ENCODE results near the gene GAS7. TPM values are rescaled to one million over a fixed set of nuclear protein-coding genes. Genes with fewer than 3 reads are reported as not detected.

The GAS7 gene
- total and polyA plus RNA-seq, 12 donors, result 3.6 to 54.9 (median 28.0) TPM

GRCh38 chr17:9905078-9905415, 293.4 kb downstream of the GAS7 start, which contains the start of gene RCVRN:
RCVRN (minus strand) TSS chr17:9905271; CDS start chr17:9905180, 91 bp downstream.
- peaks cover 0 to 5% of the 10 kb centered on the region in 2 donors for H3K4me1 ChIP-seq (replicated peaks in 1 of 2)
- no peaks in the 10 kb centered on the region for H3K36me3 ChIP-seq (replicated peaks in 1 of 2)
- intact Hi-C loops (cut with DNase I), result no loop called here
- DNase-seq, result no peak
- H3K27ac ChIP-seq, result no peak within 1 kb of the TSS
- H3K27me3 ChIP-seq, result no peaks in the 10 kb centered on the region
- WGBS, 4 donors, result 80 to 96% (median 90%) methylated on average over 2 to 11 of the region's 11 CpGs
- no peak within 1 kb of the TSS for H3K4me3 ChIP-seq
- TF ChIP-seq CTCF (IDR thresholded peaks at IDR 0.05) (no peak), POLR2A (IDR thresholded peaks at IDR 0.05) (no peak)
- no peaks in the 10 kb centered on the region for H3K9me3 ChIP-seq (replicated peaks in 1 of 3)

DNA sequence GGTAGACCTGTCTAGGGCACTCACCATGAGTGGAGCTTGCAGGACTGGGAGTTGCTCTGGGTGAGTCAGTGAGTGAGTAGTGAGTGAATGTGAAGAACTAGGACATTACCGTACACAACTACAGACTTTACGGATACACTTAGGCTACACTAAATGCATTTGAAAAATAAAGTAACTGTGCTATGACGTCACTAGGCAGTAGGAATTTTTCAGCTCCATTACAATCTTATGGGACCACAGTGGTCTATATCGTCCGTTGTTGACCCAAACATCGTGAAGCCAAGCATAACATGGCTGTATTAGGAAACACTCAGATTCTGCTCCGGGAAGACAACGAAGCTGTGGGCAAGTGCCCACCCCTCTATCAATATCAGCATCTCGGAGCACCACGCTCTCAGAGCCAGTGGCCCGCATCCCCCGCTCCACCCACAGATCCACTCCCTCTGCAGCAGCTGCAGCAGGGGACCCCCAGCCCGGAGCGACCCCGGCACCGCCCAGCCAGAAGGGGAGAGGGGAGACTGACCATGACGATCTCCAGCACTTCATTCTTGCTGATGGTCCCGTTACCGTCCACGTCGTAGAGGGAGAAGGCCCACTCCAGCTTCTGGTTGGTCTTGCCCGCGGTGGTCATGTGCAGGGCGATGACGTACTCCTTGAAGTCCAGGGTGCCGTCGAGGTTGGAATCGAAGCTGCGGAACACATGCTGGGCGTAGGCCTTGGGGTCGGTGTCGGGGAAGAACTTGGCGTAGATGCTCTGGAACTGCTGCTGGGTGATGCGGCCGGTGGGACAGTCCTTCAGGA, 293.9 kb downstream of the GAS7 start:
- H3K27me3 ChIP-seq, result no peaks in the 10 kb centered on the region
- H3K36me3 ChIP-seq (replicated peaks in 1 of 2), result no peaks in the 10 kb centered on the region
- peaks cover 0 to 6% of the 10 kb centered on the region in 2 donors for H3K4me1 ChIP-seq (replicated peaks in 1 of 2)
- no peak for DNase-seq
- H3K9me3 ChIP-seq (replicated peaks in 1 of 3), result no peaks in the 10 kb centered on the region
- WGBS, 4 donors, result 92 to 95% (median 92%) methylated on average over 22 to 35 of the region's 35 CpGs
- TF ChIP-seq POLR2A (IDR thresholded peaks at IDR 0.05) (no peak), CTCF (IDR thresholded peaks at IDR 0.05) (no peak)
- H3K4me3 ChIP-seq, result no peak overlapping the region
- no peak overlapping the region for H3K27ac ChIP-seq
- intact Hi-C loops (cut with DNase I), result no loop called here

- H3K4me3 ChIP-seq, result no peak overlapping the region
- intact Hi-C loops (cut with DNase I), result no loop called here
- no peak overlapping the region for H3K27ac ChIP-seq
- TF ChIP-seq CTCF (IDR thresholded peaks at IDR 0.05) (no peak), POLR2A (IDR thresholded peaks at IDR 0.05) (no peak)
- 30 to 54% (median 33%) methylated on average over 2 of the region's 2 CpGs for WGBS, 4 donors
- H3K4me1 ChIP-seq (replicated peaks in 1 of 2), result peaks cover 0 to 6% of the 10 kb centered on the region in 2 donors
- H3K36me3 ChIP-seq (replicated peaks in 1 of 2), result no peaks in the 10 kb centered on the region
- no peak for DNase-seq
- H3K27me3 ChIP-seq, result no peaks in the 10 kb centered on the region
- no peaks in the 10 kb centered on the region for H3K9me3 ChIP-seq (replicated peaks in 1 of 3)
These were observed 296.3 kb downstream of the GAS7 start for GRCh38 chr17:9902120-9902519.

GRCh38 chr17:9900784-9901183, 297.6 kb downstream of the GAS7 start:
- TF ChIP-seq CTCF (IDR thresholded peaks at IDR 0.05) (no peak), POLR2A (IDR thresholded peaks at IDR 0.05) (no peak)
- no peaks in the 10 kb centered on the region for H3K27me3 ChIP-seq
- H3K4me3 ChIP-seq, result no peak overlapping the region
- peak overlapping the region in 2 of 5 donors; percentile 38 to 58 for H3K27ac ChIP-seq
- peaks cover 0 to 6% of the 10 kb centered on the region in 2 donors for H3K4me1 ChIP-seq (replicated peaks in 1 of 2)
- H3K36me3 ChIP-seq (replicated peaks in 1 of 2), result no peaks in the 10 kb centered on the region
- DNase-seq, result no peak
- no peaks in the 10 kb centered on the region for H3K9me3 ChIP-seq (replicated peaks in 1 of 3)
- intact Hi-C loops (cut with DNase I), result no loop called here
- WGBS, 4 donors, result 33 to 51% (median 39%) methylated on average over 8 of the region's 8 CpGs
